ENCODE measurements around the gene WDR1.

DNA sequence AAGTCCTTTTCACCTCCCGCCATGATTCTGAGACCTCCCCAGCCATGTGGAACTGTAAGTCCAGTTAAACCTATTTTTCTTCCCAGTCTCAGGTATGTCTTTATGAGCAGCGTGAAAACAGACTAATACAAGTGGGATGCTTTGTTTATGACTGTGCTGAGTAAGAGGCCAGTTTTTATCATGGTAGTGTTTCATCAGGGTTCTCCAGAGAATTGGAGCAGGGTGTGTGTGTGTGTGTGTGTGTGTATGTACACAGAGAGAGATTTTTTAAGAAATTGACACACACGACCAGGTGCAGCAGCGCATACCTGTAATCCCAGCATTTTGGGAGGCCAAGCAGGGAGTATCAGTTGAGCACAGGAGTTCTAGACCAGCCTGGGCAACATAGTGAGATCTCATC, 60.7 kb downstream of the WDR1 start:
- TF ChIP-seq CTCF (IDR thresholded peaks at IDR 0.05) = no peak
- no peak for TF ChIP-seq POLR2A (IDR thresholded peaks at IDR 0.05)
